AG04450 (cell line): ENCODE data around the gene MED13L. TPM values are rescaled to one million over a fixed set of nuclear protein-coding genes. Genes with fewer than 3 reads are reported as not detected.

Experiments
- CTCF ChIA-PET: fragments of 300-600, 350-600 bp; formaldehyde crosslinking; extraction: SDS; loops from one replicate; lab custom pipeline; 2022; ENCODE audit warnings: antibody characterized with exemption, inconsistent platforms; lab: Charles Lee
- POLR2A ChIA-PET: fragments of 350-600 bp; formaldehyde crosslinking; extraction: SDS; loops from one replicate; lab custom pipeline; 2021; ENCODE audit warnings: antibody characterized with exemption, inconsistent platforms; lab: Yijun Ruan, JAX
- DNase-seq: peaks from one replicate; pipeline ENCODE4 v3.0.0-alpha.2; 2011; ENCODE audit warnings: low read depth, low spot score
- H3K27ac ChIP-seq: one replicate; pipeline ENCODE4 v1.5.1; 2012; ENCODE audit warnings: low read depth, low read length, control low read depth
- H3K27me3 ChIP-seq: one replicate; pipeline ENCODE4 v1.6.0; 2012; ENCODE audit warnings: low read length; ENCODE audit not compliant: control insufficient read depth, insufficient read depth
- H3K4me3 ChIP-seq: 2 replicates; pipeline ENCODE4 v1.5.1; 2011; ENCODE audit warnings: mild to moderate bottlenecking, low read depth, low read length, control low read depth
- H3K9me3 ChIP-seq: 2 replicates; pipeline ENCODE4 v1.5.1; 2012; ENCODE audit warnings: low read length; ENCODE audit not compliant: control insufficient read depth, insufficient read depth
- polyA plus RNA-seq: library from polyadenylated mRNA; depleted of rRNA; stranded (reverse); fragments of >200 nt; gene quantifications from 2 replicates; pipeline ENCODE4 v1.2.3, GENCODE V29; 2011
- TF ChIP-seq, protein P1 (sequence below): IDR thresholded peaks from 2 replicates; pipeline ENCODE4 v1.5.1; 2011; ENCODE audit warnings: low read depth, low read length, control low read depth, inconsistent platforms

The MED13L gene
- polyA plus RNA-seq, 1 experiment = 56.2 TPM

DNA sequence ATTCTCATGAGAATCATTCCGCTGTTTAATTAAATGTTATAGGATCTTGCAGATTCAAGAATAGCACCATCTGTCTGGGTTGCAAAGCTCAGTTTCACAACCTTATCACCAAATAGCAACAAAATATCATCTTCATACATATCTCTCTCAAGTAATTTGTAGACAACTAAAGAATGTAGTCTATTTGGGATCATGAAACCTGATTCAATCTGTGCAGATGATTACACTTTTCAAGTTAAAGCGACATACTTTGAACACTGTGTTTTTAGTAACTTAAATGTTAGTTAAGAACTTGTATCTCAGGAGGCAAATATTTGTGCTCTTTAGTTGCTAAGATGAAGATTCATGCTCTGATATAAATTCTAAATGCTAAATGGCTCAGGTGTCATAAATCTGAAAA lies 14.8 kb downstream of the MED13L start:
- H3K4me3 ChIP-seq = no peak overlapping the region
- no peak overlapping the region for H3K27ac ChIP-seq
- TF ChIP-seq, protein P1, sequence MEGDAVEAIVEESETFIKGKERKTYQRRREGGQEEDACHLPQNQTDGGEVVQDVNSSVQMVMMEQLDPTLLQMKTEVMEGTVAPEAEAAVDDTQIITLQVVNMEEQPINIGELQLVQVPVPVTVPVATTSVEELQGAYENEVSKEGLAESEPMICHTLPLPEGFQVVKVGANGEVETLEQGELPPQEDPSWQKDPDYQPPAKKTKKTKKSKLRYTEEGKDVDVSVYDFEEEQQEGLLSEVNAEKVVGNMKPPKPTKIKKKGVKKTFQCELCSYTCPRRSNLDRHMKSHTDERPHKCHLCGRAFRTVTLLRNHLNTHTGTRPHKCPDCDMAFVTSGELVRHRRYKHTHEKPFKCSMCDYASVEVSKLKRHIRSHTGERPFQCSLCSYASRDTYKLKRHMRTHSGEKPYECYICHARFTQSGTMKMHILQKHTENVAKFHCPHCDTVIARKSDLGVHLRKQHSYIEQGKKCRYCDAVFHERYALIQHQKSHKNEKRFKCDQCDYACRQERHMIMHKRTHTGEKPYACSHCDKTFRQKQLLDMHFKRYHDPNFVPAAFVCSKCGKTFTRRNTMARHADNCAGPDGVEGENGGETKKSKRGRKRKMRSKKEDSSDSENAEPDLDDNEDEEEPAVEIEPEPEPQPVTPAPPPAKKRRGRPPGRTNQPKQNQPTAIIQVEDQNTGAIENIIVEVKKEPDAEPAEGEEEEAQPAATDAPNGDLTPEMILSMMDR = no peak
- CTCF ChIA-PET = interaction anchor here (0.6 kb wide), 1 partner anchor 363 kb away, joined by 6 read pairs; no protein-coding TSS in a partner anchor
- POLR2A ChIA-PET = no interaction called here
- DNase-seq = no peak
- no peaks in the 10 kb centered on the region for H3K9me3 ChIP-seq
- no peaks in the 10 kb centered on the region for H3K27me3 ChIP-seq

DNA sequence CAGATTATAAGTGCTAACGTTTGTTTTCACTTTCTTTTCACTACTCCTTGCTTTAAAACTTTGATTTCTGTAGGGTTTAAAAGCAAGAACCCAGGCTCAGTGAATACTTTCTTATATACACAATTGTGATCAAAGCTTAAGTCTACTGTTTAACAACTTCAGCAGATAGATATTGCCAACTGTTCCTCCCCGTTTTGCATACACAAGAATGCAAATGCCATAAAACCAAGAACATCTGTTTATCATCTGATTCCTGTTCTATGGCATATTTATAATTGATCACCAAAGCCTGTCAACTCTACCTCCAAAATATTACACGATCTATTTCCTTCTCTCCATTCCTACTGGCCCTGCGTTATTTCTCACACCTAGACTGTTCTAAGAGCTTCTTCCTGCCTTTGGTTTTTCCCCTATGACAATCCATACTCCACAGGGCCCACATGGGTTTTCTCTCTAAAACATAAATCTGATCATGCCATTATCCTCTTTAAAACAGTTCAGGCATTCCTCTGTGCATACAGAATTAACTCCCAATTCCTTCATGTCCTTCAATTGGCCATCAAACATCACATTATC lies 15.9 kb downstream of the MED13L start:
- H3K9me3 ChIP-seq = no peaks in the 10 kb centered on the region
- H3K27me3 ChIP-seq = no peaks in the 10 kb centered on the region
- TF ChIP-seq, protein P1 = no peak
- no peak for DNase-seq
- H3K27ac ChIP-seq = no peak overlapping the region
- POLR2A ChIA-PET = interaction anchor here (0.5 to 0.7 kb wide), 2 partner anchors 126 to 272 kb away, joined by 4 to 6 read pairs; no protein-coding TSS in a partner anchor
- no peak overlapping the region for H3K4me3 ChIP-seq
- CTCF ChIA-PET = no interaction called here

DNA sequence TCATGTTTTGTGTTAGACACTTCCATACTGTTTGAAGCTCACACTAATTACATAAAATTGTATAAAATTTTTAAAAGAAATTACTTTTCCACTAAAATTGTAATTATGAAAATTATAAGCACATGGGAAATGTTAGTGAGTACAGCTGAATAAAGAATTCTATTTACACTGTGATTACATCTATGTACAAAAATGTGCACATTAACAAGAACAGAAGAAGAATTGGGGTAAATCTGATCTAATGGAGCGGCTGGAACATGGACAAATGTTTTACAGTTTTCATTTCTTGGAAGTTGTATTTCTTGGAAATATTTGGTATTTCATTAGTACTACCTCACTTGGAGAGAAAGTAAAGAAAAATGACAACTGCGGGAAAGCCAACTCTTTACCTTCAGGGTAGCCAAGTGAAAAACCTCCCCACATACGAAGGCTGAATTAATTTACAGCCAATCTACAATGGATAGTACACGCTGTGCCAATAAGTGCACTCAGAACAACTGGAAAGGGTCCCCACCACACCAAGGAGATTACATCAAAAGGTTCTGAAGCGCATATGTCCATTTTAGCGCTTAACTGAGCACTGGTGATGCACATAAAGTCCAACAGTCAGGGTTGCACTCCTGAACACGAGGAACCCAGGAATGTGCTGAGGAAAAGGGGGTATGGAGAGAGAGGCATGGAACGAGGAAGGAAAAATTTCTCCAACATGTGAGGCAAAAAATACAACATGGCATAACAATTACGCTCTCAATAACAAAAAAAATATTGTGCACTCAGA lies 17.5 kb downstream of the MED13L start:
- H3K4me3 ChIP-seq = no peak overlapping the region
- no peaks in the 10 kb centered on the region for H3K27me3 ChIP-seq
- POLR2A ChIA-PET = no interaction called here
- DNase-seq = no peak
- CTCF ChIA-PET = no interaction called here
- H3K27ac ChIP-seq = no peak overlapping the region
- TF ChIP-seq, protein P1 = no peak
- H3K9me3 ChIP-seq = no peaks in the 10 kb centered on the region

DNA sequence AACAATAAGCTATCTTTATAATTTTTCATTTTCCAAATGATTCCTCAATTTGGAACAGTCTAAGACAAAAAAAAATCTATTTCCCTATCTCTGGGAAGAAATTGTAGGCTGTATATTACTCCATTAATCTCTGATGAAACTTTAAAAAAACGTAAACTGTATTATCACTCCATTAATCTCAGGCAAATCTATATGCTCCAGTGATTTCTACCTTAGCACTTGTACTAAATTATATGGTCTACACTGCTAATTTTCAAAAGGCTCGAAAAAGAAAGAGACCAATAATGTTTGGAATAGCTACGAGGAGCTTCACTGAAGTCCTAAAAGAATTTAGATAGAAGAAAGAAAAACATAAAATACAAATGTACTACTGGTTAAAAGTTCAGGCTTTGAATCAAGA lies 19.7 kb downstream of the MED13L start:
- ChIA-PET CTCF (interaction anchor here (0.6 to 1.6 kb wide), 6 partner anchors 9 to 445 kb away, joined by 3 to 8 read pairs (median 4); no protein-coding TSS in a partner anchor), POLR2A (no interaction called here)
- Histone ChIP-seq H3K9me3 (peaks cover 3% of the 10 kb centered on the region), H3K4me3 (no peak overlapping the region), H3K27ac (no peak overlapping the region), H3K27me3 (no peaks in the 10 kb centered on the region)
- no peak for DNase-seq
- TF ChIP-seq, protein P1 = no peak

DNA sequence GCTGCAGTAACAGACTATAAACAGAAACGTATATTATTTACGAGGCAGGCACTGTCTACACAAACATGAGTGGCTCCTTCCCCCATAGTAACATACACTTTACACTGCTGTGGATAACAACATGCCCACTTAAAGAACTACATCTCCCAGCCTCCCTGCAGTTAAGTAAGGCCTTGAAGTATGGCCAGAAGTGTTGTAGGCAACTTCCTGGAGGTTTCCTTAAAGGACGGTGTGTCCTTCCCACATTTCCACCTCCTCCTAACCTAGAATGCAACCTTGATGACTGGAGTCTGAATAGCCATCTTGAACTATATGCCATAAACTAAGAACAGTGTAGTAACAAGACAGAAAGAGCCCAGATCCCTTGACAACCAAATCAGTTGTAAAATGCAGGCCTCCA lies 20.3 kb downstream of the MED13L start:
- H3K9me3 ChIP-seq = peaks cover 4% of the 10 kb centered on the region
- H3K4me3 ChIP-seq = no peak overlapping the region
- no peaks in the 10 kb centered on the region for H3K27me3 ChIP-seq
- H3K27ac ChIP-seq = no peak overlapping the region
- CTCF ChIA-PET = interaction anchor here (0.7 to 1.6 kb wide), 4 partner anchors 8 to 259 kb away, joined by 3 to 8 read pairs (median 6); no protein-coding TSS in a partner anchor
- no peak for DNase-seq
- POLR2A ChIA-PET = no interaction called here
- TF ChIP-seq, protein P1 = no peak
